ENCODE measurements around the gene PRODH2. TPM values are rescaled to one million over a fixed set of nuclear protein-coding genes. Genes with fewer than 3 reads are reported as not detected.
"Not testable (repeated sequence)": the region's sequence is repeated elsewhere in the genome, so short reads cannot be mapped to it uniquely, and the experiment has no call there.

Gene PRODH2
- total and polyA plus RNA-seq, 2 donors (not counting 3 experiments of a cell fraction or from before 2014, with no cell fraction given): not detected

DNA sequence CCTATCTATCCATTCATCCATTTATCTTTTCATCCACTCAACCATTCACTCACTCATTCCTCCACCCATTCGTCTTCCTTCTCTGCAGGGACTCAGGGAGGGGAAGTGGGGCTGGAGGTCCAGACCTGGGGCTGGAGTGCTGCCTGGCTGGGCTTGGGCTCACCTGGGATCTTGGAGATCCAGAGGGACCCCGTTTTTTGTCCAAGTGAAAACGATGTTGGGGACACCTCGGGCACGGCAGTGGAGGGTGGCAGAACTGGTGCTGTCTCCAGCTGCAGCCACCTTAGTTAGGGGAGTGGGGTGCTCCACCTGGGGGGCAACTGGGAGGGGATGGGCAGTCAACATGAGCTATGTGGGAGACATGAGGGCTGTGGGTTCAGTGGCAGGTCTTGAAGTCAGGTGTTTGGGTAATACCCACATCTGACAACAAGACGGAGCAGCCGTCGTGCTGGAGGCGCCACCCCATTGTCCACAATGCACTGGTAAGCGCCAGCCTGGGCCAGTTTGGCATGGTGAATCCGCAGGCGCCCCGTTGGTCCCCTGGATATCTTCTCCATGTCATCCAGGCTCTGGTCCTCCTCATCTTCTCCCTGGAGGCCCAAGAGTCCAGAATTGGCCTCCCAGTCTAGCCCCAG lies 29.4 kb upstream of the PRODH2 start:
- no TSS peak for BruUV-seq (replicated peaks)
- H3K4me2 ChIP-seq (ENCODE audit: insufficient read depth, low read length): no peak overlapping the region
- H3K9me3 ChIP-seq (replicated peaks; ENCODE audit: control insufficient read depth, insufficient read depth, low read length): no peaks in the 10 kb centered on the region
- no peak overlapping the region for H3K27ac ChIP-seq (ENCODE audit: insufficient read depth, low read depth, low read length)
- H3K79me2 ChIP-seq (ENCODE audit: control insufficient read depth, insufficient read depth, low read length): no peaks in the 10 kb centered on the region
- no peak overlapping the region for H3K4me3 ChIP-seq (replicated peaks in 1 of 3; ENCODE audit: insufficient read depth in 1 of 3, low read depth in 1 of 3, low read length in 3 of 3)
- FAIRE-seq: no peak
- no peaks in the 10 kb centered on the region for H3K36me3 ChIP-seq (ENCODE audit: control insufficient read depth in 2 of 2, extremely low read depth in 1 of 2, insufficient read depth in 2 of 2, low read length in 2 of 2)
- TF ChIP-seq POLR2AphosphoS5 (IDR thresholded peaks at IDR 0.05; ENCODE audit: insufficient read depth, low read depth, low read length) (no peak), MYC (IDR thresholded peaks at IDR 0.05; ENCODE audit: low read depth, low read length) (no peak), EZH2 (IDR thresholded peaks at IDR 0.05; ENCODE audit: borderline replicate concordance, low read depth, low read length, severe bottlenecking) (no peak), POLR2A (IDR thresholded peaks at IDR 0.05; ENCODE audit: low read depth, low read length) (no peak), FOS (IDR thresholded peaks at IDR 0.05; ENCODE audit: borderline replicate concordance, insufficient read depth, low read length) (no peak), JUN (IDR thresholded peaks at IDR 0.05; ENCODE audit: borderline replicate concordance, insufficient read depth, insufficient read length, low read depth) (no peak), GATA2 (IDR thresholded peaks at IDR 0.05; ENCODE audit: insufficient read depth, insufficient read length, low read depth, low read length) (no peak)
- TF ChIP-seq, protein P1, sequence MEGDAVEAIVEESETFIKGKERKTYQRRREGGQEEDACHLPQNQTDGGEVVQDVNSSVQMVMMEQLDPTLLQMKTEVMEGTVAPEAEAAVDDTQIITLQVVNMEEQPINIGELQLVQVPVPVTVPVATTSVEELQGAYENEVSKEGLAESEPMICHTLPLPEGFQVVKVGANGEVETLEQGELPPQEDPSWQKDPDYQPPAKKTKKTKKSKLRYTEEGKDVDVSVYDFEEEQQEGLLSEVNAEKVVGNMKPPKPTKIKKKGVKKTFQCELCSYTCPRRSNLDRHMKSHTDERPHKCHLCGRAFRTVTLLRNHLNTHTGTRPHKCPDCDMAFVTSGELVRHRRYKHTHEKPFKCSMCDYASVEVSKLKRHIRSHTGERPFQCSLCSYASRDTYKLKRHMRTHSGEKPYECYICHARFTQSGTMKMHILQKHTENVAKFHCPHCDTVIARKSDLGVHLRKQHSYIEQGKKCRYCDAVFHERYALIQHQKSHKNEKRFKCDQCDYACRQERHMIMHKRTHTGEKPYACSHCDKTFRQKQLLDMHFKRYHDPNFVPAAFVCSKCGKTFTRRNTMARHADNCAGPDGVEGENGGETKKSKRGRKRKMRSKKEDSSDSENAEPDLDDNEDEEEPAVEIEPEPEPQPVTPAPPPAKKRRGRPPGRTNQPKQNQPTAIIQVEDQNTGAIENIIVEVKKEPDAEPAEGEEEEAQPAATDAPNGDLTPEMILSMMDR (IDR thresholded peaks at IDR 0.05; ENCODE audit: extremely low read depth in 1 of 2, insufficient read depth in 1 of 2, low read depth in 1 of 2, low read length in 2 of 2): no peak
- TF ChIP-seq, protein P2, sequence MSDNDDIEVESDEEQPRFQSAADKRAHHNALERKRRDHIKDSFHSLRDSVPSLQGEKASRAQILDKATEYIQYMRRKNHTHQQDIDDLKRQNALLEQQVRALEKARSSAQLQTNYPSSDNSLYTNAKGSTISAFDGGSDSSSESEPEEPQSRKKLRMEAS (IDR thresholded peaks at IDR 0.05; ENCODE audit: insufficient read depth, insufficient read length): no peak
- DNase-seq (ENCODE audit: low read depth, low spot score): no peak
- H3K9ac ChIP-seq (replicated peaks; ENCODE audit: extremely low read depth, insufficient read depth, low read length): no peak overlapping the region
- no peak overlapping the region for H2AFZ ChIP-seq (ENCODE audit: low read depth, low read length)
- H3K9me1 ChIP-seq (replicated peaks; ENCODE audit: control insufficient read depth, extremely low read depth, insufficient read depth, low read length): no peaks in the 10 kb centered on the region
- H4K20me1 ChIP-seq (replicated peaks; ENCODE audit: control insufficient read depth, extremely low read depth, insufficient read depth, low read length): no peaks in the 10 kb centered on the region
- ChIA-PET POLR2A (no interaction called here), CTCF (no interaction called here)
- intact Hi-C loops (cut with micrococcal nuclease): no loop called here
- dilution Hi-C loops (cut with MboI; ENCODE audit: extremely low pct_ligation_motif_present, low sequenced_read_pairs): no loop called here
- peaks cover 20 to 30% of the 10 kb centered on the region in 2 experiments for H3K27me3 ChIP-seq (ENCODE audit: control insufficient read depth in 2 of 2, insufficient read depth in 2 of 2, low read length in 2 of 2)
- H3K4me1 ChIP-seq (ENCODE audit: control insufficient read depth, extremely low read depth, insufficient read depth, low read length): no peaks in the 10 kb centered on the region

DNA sequence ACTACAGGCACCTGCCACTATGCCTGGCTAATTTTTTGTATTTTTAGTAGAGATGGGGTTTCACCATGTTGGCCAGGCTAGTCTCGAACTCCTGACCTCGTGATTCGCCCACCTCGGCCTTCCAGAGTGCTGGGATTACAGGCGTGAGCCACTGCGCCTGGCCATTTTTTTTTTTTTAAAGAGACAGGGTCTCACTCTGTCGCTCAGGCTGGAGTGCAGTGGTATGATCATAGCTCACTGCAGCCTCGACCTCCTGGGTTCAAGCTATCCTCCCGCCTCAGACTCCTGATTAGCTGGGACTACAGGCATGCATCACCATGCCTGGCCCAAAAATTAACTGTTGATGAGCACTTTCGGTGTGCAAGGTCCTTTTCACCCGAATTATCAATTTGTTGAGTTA lies 23.5 kb upstream of the PRODH2 start:
- H2AFZ ChIP-seq (ENCODE audit: low read depth, low read length); H3K27me3 ChIP-seq (ENCODE audit: control insufficient read depth in 2 of 2, insufficient read depth in 2 of 2, low read length in 2 of 2); H3K4me1 ChIP-seq (ENCODE audit: control insufficient read depth, extremely low read depth, insufficient read depth, low read length); H3K9me1 ChIP-seq (replicated peaks; ENCODE audit: control insufficient read depth, extremely low read depth, insufficient read depth, low read length); H3K9me3 ChIP-seq (replicated peaks; ENCODE audit: control insufficient read depth, insufficient read depth, low read length); H4K20me1 ChIP-seq (replicated peaks; ENCODE audit: control insufficient read depth, extremely low read depth, insufficient read depth, low read length); CTCF ChIA-PET; dilution Hi-C loops (cut with MboI; ENCODE audit: extremely low pct_ligation_motif_present, low sequenced_read_pairs); H3K9ac ChIP-seq (replicated peaks; ENCODE audit: extremely low read depth, insufficient read depth, low read length); H3K4me3 ChIP-seq (replicated peaks in 1 of 3; ENCODE audit: insufficient read depth in 1 of 3, low read depth in 1 of 3, low read length in 3 of 3); H3K36me3 ChIP-seq (ENCODE audit: control insufficient read depth in 2 of 2, extremely low read depth in 1 of 2, insufficient read depth in 2 of 2, low read length in 2 of 2); DNase-seq (ENCODE audit: low read depth, low spot score); FAIRE-seq; BruUV-seq (replicated peaks); H3K79me2 ChIP-seq (ENCODE audit: control insufficient read depth, insufficient read depth, low read length); H3K27ac ChIP-seq (ENCODE audit: insufficient read depth, low read depth, low read length); POLR2A ChIA-PET; intact Hi-C loops (cut with micrococcal nuclease); H3K4me2 ChIP-seq (ENCODE audit: insufficient read depth, low read length): not testable (repeated sequence)

Data from endothelial cell of umbilical vein (primary cell).